Loucy (cell line): ENCODE data around the gene SMC3.
A peak's percentile ranks its signal among the peaks of the same experiment; 100 is the strongest.
"Not testable (repeated sequence)": the region's sequence is repeated elsewhere in the genome, so short reads cannot be mapped to it uniquely, and the experiment has no call there.

Experiments
- H2AFZ ChIP-seq: fragments of 200-600 bp; sonication (generic); 2 replicates; pipeline ENCODE4 v1.6.0; 2016; ENCODE audit warnings: antibody characterized with exemption, mild to moderate bottlenecking, low read length, moderate library complexity
- H3F3A ChIP-seq: fragments of 200-600 bp; 2 replicates; pipeline ENCODE4 v1.6.0; 2016; ENCODE audit warnings: antibody characterized with exemption, low read depth, mild to moderate bottlenecking
- H3K27me3 ChIP-seq: fragments of 200-600 bp; sonication (generic); 2 replicates; pipeline ENCODE4 v1.6.1; 2014; ENCODE audit warnings: low read length, mild to moderate bottlenecking; ENCODE audit not compliant: insufficient read depth, poor library complexity, severe bottlenecking
- H3K36me3 ChIP-seq: fragments of 200-600 bp; sonication (generic); 2 replicates; pipeline ENCODE4 v1.6.1; 2016; ENCODE audit warnings: low read length; ENCODE audit not compliant: insufficient read depth
- H3K4me1 ChIP-seq: fragments of 200-600 bp; sonication (generic); 2 replicates; pipeline ENCODE4 v1.5.1; 2014; ENCODE audit warnings: low read length, mild to moderate bottlenecking; ENCODE audit not compliant: insufficient read depth, poor library complexity, severe bottlenecking
- H3K4me2 ChIP-seq: fragments of 200-600 bp; sonication (generic); 2 replicates; pipeline ENCODE4 v1.6.0; 2014; ENCODE audit warnings: antibody characterized with exemption, low read length, low read depth, mild to moderate bottlenecking; ENCODE audit not compliant: poor library complexity, severe bottlenecking
- H3K4me3 ChIP-seq: fragments of 200-600 bp; sonication (generic); 2 replicates; pipeline ENCODE4 v1.5.1; 2014; ENCODE audit warnings: low read length, mild to moderate bottlenecking, mixed read lengths; ENCODE audit not compliant: poor library complexity, severe bottlenecking
- H3K79me2 ChIP-seq: fragments of 200-600 bp; sonication (generic); 2 replicates; pipeline ENCODE4 v1.6.1; 2014; ENCODE audit warnings: low read length; ENCODE audit not compliant: insufficient read depth
- H3K9ac ChIP-seq: fragments of 200-600 bp; sonication (generic); 2 replicates; pipeline ENCODE4 v1.6.0; 2014; ENCODE audit warnings: mild to moderate bottlenecking, low read depth, low read length, moderate library complexity; ENCODE audit not compliant: poor library complexity, severe bottlenecking
- H3K9me2 ChIP-seq: fragments of 200-600 bp; sonication (generic); replicated peaks from 2 replicates; pipeline ENCODE4 v1.6.1; 2016; ENCODE audit warnings: low read depth, low read length, mixed read lengths
- H3K9me3 ChIP-seq: fragments of 200-600 bp; sonication (generic); 2 replicates; pipeline ENCODE4 v1.6.1; 2014; ENCODE audit warnings: mild to moderate bottlenecking, antibody characterized with exemption, low read length, low read depth; ENCODE audit not compliant: insufficient read depth
- H4K20me1 ChIP-seq: fragments of 200-600 bp; sonication (generic); 2 replicates; pipeline ENCODE4 v1.6.0; 2014; ENCODE audit warnings: antibody characterized with exemption, low read length, mild to moderate bottlenecking; ENCODE audit not compliant: insufficient read depth, poor library complexity, severe bottlenecking
- CTCF ChIP-seq: fragments of 200-600 bp; sonication (generic); conservative IDR thresholded peaks from 2 replicates; pipeline ENCODE4 v1.5.1; 2014; ENCODE audit warnings: mild to moderate bottlenecking, antibody characterized with exemption, low read length
- EZH2phosphoT487 ChIP-seq: fragments of 200-600 bp; IDR thresholded peaks from 2 replicates; pipeline ENCODE4 v1.6.1; 2018; ENCODE audit warnings: antibody characterized with exemption, mild to moderate bottlenecking, moderate library complexity, borderline replicate concordance

SMC3 gene

DNA sequence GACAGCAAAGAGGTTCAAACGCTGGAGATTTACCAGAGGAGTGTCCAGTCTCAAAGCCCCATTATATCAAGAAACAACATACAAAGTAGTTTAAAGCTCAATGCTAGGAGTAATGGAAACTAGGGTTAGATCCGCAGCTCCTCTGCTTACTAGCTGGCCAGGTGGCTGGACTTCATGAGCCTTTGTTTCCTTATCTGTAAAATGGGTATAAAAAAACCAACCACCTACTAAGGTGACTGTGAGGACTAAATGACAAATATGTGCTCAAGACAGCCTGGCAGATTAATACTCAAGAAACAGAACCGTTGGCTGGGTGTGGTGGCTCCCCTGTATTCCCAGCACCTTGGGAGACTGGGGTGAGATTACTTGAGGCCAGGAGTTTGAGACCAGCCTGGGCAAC, 70.8 kb downstream of the SMC3 start:
- H3K36me3 ChIP-seq, result no peaks in the 10 kb centered on the region
- H3K79me2 ChIP-seq, result no peaks in the 10 kb centered on the region
- H3K27me3 ChIP-seq, result no peaks in the 10 kb centered on the region
- no peak for TF ChIP-seq CTCF
- no peak for TF ChIP-seq EZH2phosphoT487
- no peaks in the 10 kb centered on the region for H3K9me3 ChIP-seq
- peaks cover 19% of the 10 kb centered on the region for H3K4me1 ChIP-seq
- H3K9ac ChIP-seq, result no peak overlapping the region
- H3F3A ChIP-seq, result peaks cover 5% of the 10 kb centered on the region; the same call in 1 of the 2 replicates
- no peak overlapping the region for H3K4me2 ChIP-seq
- no peak overlapping the region for H3K4me3 ChIP-seq
- no peaks in the 10 kb centered on the region for H3K9me2 ChIP-seq
- no peaks in the 10 kb centered on the region for H4K20me1 ChIP-seq
- H2AFZ ChIP-seq, result no peak overlapping the region

DNA sequence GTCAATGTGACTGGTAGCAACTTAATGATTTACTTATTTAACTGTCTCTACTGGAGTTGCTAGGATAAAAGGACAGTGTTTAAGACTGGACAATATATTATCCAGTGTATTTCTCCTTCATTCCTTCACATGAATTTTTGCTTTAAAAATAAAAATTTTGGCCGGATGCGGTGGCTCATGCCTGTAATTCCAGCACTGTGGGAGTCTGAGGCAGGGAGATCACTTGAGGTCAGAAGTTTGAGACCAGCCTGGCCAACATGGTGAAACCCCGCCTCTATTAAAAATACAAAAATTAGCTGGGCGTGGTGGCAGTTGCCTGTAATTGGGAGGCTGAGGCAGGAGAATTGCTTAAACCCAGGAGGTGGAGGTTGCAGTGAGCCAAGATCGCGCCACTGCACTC, 71.6 kb downstream of the SMC3 start:
- not testable (repeated sequence) for H3K4me2 ChIP-seq, H3F3A ChIP-seq, H3K9ac ChIP-seq, H3K27me3 ChIP-seq, H3K36me3 ChIP-seq, H3K9me2 ChIP-seq, H3K4me3 ChIP-seq, H3K79me2 ChIP-seq, H4K20me1 ChIP-seq, H2AFZ ChIP-seq, H3K9me3 ChIP-seq
- peaks cover 19% of the 10 kb centered on the region for H3K4me1 ChIP-seq

- H3K9me2 ChIP-seq, H3K27me3 ChIP-seq, H3K4me2 ChIP-seq, H3F3A ChIP-seq, H4K20me1 ChIP-seq, H3K36me3 ChIP-seq, H3K79me2 ChIP-seq, H3K4me3 ChIP-seq, H3K9me3 ChIP-seq, H2AFZ ChIP-seq, H3K9ac ChIP-seq: not testable (repeated sequence)
- peaks cover 16% of the 10 kb centered on the region for H3K4me1 ChIP-seq
Observed at GRCh38 chr10:110639858-110640257, 72.4 kb downstream of the SMC3 start.

GRCh38 chr10:110641256-110641655, 73.8 kb downstream of the SMC3 start:
- Histone ChIP-seq H3K27me3 (no peaks in the 10 kb centered on the region), H3K79me2 (no peaks in the 10 kb centered on the region), H3K4me3 (peak overlapping the region; percentile 0), H4K20me1 (no peaks in the 10 kb centered on the region), H2AFZ (peak overlapping the region; percentile 63), H3K9me3 (no peaks in the 10 kb centered on the region), H3K9me2 (no peaks in the 10 kb centered on the region), H3K9ac (no peak overlapping the region), H3F3A (peaks cover 5% of the 10 kb centered on the region; the same call in 1 of the 2 replicates), H3K36me3 (no peaks in the 10 kb centered on the region), H3K4me2 (peak overlapping the region; percentile 51), H3K4me1 (peaks cover 16% of the 10 kb centered on the region)
- no peak for TF ChIP-seq CTCF
- TF ChIP-seq EZH2phosphoT487, result no peak
